Midbrain (tissue), 1 donor: ENCODE data around the gene DNMT3A.

ENCODE experiments used
- DNase-seq: peaks from one replicate; lab custom pipeline; 2025; lab: John Stamatoyannopoulos, UW

Gene DNMT3A

DNA sequence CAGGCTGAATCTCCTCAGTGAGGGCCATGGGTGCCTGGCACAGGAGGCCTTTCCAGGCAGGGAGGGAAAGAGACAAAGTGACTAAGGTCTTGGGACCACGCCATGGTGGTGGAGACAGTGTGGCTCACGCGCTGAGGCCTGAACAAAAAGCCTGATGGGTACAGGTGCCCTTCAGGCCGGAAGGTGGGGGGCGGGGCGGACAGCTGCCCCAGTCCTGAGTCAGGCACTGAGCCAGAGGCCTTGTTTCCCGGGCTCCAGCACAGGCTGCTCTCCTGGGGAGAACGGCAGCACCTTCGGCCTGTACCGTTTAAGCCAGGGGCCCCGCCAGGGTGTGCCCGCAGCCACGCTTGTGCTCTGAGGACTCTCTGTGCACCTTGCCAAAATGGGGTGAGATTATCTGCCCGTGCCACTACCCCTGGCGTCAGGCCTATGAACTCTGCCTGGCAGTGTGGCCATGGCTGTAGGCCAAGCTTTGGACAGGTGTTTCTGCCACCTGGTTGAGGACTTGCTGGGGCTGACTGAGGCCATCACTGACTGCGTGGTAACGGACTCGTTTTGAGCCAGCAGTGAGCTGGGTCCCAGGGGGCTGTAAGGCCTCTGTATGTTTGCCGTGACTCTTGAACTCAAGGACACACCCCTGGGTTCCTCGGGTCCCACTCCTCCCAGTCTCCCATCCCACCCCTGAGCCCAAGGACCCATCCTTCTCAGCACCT, 31.7 kb upstream of the DNMT3A start:
- DNase-seq: no peak

GRCh38 chr2:25372405-25373268, 30.9 kb upstream of the DNMT3A start:
- peak; percentile 37 for DNase-seq

DNA sequence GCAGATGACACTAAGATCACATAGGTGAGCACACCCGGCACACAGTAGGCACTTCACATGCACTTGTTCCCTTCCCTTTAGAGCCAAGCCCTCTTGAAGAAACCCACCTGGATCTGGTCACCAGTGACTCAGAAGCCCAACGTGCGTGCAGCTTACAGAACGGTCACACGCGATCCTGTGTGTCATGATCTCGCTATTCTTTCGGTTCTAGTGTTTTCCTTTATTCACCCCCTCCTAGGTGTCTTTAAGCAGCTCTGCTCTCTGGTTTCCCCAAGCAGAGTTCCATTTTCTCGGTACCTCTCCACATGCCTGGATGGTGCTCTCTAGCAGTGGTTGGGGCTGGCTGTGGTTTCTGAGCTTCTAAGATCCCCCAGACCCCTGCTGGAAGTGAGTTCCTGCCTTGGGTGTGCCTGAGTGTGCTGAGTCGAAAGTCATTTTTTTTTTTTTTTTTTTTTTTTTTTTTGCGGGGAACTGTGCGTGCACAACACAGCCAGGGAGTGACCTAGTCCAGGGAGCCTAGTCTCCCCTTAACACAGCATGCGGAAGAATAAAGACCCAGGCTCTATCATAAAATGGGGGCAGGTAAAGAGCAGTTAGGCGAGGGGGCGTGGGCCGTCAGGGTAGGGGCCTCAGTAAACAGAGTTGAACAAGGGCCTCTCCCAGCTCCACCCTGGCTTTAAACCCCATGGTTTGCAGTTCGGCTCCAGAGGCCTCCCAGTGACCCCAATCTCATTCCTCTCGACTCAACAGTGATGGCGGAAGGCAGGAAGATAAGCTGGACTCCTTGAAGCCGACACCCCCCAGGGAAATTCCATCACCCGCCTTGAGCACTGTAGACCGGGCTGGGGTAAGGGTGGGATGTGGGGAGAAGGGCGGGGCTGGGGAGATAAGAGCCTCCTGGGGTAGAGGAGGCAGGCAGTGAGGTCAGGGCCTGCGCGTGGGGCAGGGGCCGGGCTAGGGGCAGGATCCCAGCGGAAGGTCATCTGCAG, 29.8 kb upstream of the DNMT3A start:
- DNase-seq: no peak

- DNase-seq: no peak
These were observed 28.2 kb upstream of the DNMT3A start for GRCh38 chr2:25369876-25370275.

DNA sequence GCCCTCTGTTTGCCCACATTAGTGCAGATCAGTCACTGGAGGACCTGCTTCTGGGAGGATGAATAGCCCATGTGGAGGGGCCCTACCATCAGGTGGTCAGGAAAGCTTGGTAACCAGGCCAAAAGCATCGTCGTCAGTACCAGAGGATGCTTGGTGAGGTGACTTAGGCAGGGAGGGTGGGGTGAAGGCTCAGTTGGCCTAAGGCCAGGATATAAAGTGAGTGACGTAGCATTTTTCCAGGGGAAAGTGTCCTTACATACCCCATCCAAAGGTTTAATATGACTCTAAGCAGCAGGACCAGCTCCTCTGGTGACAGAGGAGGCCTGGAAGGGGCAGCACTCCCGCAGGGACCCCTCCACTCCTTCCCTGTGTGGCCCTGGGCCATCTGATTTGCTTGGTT, 27.7 kb upstream of the DNMT3A start:
- DNase-seq: no peak

GRCh38 chr2:25368660-25369059, 26.9 kb upstream of the DNMT3A start:
- DNase-seq: peak; percentile 24

DNA sequence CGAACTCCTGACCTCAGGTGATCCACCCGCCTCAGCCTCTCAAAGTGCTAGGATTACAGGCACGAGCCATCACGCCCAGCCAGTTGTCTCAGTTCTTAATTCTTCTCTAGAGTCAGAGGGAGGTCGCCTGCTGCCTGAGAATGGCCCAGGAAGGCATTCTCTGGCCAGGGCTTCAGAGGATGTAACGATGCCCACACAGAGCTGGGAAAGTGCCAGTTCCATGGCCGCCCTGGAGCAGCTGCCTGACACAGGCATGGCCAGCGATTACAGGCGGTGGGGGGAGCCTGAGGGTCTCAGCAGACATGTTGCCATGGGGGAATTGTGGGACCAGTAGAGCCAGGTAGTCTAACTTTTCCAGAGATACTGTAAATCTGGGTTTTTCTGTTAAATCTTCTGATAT, 25.6 kb upstream of the DNMT3A start:
- no peak for DNase-seq

DNA sequence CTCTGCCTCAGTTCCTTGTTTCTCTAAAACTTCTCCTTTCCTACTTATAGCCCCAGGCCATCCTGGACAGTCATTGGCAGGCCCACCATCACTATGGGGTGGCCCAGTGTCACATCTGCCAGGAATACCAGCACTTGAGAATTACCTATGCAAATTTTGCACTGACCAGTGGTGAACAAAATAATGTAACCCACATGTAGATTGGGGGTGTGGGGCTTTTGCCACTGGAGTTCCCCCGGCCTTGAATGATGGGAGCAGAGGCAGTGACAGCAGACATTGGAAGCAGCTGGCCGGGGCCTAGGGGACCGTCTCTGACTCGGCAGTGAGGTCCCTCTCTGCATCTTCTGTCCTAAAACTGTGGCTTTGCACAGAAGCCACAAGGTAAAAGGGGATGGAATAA, 24.9 kb upstream of the DNMT3A start:
- DNase-seq: no peak

- DNase-seq: no peak
These were observed 23.5 kb upstream of the DNMT3A start for GRCh38 chr2:25365241-25365640.

DNA sequence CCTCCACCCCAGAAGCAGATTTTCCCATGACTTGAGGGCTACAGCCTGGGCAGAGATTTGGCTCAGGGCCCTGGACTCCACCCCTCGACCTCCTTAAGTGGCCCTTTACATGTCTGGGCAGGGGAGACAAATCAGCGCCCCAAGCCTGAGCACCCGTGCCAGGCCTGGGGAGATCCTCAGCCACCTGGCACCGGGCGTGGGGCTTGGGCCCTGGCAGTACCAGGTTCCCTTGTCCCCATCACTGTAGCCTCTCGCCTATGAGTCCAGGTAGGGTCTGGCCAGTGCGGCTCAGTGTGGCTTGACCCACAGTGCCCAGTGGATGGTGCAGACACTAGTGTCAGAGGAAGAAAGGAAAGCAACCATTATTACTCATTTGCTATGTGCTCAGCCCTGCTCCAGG, 22.0 kb upstream of the DNMT3A start:
- DNase-seq: no peak

GRCh38 chr2:25362434-25363145, 20.9 kb upstream of the DNMT3A start:
- no peak for DNase-seq

DNA sequence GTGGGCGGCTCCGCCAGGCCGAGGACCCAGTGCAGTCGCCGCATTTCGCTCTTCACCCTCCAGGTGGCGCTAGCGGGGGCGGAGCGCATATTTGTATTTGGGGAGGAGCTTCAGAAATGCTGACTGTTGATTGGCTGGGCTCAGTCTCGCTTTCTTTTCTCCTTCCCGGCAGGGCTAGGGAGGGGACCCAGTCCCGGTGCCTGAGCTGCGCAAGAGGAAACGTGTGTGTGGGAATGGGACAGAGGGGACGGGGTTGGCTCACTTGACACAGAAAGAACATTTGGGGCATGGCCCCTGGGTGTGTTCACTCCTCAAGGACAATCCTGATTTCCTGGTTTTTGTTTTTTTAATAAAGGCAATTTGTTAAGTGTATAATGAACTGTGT, 20.3 kb upstream of the DNMT3A start:
- DNase-seq: peak; percentile 96

GRCh38 chr2:25361261-25362048, 19.7 kb upstream of the DNMT3A start:
- no peak for DNase-seq

DNA sequence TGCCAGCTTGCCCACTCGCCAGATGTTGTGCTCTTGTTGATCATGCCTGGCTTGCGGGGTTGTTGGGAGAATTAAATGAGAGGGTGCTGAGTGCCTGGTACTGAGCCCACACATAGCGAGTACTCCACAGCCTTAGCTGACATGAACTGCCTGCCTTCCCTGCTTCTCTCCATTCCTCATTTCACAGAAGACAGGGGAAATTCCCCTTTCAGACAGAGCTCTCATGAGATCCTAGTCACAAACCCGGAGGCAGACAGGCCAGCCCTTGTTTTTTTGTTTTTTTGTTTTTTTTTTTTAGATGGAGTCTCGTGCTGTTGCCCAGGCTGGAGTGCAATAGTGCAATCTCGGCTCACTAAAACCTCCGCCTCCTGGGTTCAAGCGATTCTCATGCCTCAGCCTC, 17.1 kb upstream of the DNMT3A start:
- no peak for DNase-seq

DNA sequence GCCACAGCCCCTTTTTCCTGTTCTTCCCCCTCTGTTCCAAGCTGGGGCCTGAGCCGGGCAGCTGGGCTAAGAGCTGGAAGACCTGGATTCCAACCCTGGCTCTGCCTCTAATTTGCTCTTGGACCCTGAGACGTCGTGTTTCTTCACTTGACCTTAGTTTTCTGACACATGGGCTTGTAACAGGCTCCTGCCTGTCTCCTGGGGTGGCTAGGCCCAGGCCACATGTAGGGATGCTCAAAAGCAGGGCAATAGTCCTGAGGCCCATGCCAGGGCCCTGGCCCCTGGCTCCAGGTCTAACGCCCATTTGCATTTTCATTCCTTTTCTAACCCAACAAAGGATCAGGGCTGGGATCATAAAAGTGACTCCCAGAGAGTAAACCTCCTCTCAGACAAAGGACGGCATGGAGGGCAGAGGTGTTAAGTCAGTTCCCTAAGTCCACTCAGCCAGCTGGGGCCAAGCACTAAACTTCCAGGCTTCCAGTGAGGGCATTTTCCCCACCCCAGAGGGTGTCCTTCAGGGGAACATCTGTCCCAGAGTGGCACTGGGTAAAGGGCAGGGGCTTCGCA, 16.6 kb upstream of the DNMT3A start:
- no peak for DNase-seq

DNA sequence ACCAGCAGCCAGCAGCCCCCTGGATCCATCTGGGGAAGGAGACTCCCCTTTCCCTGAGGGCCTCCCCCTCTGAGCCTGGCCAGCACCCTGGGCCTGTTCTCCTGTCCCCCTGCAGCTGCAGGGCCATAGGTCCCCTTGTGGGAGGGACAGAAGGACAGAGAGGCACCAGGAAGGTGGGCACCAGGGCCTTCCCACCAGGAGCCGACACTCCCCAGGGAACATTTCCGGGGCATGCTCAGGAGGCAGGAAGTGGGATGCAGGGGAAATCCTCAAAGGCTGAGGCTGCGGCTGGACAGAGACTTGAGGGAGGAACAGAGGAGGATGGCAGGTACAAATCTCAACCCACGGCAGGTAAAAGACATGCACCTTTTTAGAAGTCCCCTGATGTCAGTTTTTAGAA, 14.4 kb upstream of the DNMT3A start:
- DNase-seq: no peak

DNA sequence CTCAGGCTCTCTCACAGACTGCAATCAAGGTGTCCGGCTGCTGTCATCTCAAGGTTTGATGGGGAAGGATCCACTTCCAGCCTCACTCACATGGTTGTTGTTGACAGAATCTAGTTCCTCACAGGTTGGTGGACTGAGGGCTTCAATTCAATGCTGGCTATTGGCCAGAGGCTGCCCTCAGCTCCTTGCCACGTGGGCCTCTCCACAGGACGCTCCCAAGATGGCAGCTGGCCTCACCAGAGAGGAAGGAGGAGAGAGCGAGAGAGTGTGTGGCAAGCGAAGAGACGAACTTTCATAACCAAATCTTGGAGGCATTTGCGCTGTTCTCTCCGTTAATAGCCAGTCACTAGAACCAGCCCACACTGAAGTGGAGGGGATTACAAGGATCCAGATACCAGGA, 13.5 kb upstream of the DNMT3A start:
- no peak for DNase-seq

DNA sequence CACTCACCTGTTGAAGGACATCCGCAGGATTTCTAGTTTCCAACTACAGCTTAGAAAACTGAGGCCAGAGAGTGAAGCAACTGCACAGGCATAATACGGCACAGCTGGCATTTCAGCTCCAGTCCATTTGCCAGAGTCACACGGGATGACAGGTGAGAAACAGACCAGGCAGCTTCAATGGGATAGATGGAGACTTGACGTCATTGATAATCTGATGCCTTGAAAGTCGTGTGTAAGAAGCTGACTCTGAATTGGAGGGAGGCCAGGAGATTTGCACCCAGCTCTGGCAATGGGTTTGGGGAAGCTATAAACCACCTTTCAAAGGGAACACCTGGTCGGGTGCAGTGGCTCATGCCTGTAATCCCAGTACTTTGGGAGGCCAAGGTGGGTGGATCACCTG, 12.4 kb upstream of the DNMT3A start:
- DNase-seq: no peak

DNA sequence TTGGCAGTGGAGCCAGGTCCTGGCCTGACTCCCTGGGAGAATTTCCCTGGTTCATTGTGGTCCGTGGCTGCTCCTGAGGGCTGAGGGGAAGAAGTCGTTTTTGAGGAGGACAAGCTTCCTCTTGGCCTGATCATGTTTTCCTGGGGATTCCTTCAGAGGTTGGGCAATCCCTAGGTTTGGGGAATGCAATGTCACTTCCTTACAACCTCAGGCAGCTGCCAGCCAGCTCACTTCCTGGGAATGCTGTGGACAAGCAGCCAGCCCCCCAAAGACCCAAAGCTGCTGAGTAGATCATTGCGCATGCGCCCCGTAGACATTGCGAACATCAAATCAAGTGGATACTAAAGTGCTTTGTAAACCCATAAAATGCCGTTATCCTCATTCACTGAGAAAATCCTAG, 7.7 kb upstream of the DNMT3A start:
- DNase-seq: no peak

DNA sequence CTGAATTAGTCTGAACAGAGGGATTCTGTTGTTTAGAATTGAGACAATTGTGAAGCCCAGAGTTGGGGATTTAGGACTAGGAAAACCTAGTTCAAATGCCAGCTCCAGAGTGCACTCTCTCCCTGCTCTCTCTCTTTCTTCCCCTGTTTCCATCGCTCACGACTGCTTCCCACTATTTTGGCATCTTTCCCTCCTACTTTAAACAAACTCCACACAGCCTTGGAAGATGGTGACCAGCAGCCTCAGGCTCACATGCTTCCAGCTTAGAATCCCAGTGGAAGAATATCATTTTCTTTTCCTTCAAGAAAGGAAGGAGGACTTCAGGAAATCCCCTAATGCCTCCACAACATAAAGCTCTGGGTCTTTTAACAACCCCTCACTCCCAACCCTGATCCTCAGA, 6.1 kb upstream of the DNMT3A start:
- DNase-seq: no peak
